ENCODE data around the gene ELL2. TPM values are rescaled to one million over a fixed set of nuclear protein-coding genes. Genes with fewer than 3 reads are reported as not detected.

The ELL2 gene
- polyA plus RNA-seq, 1 of the 3 experiments (the other 2 are of a cell fraction): 18.4 TPM

GRCh38 chr5:95962475-95962773 lies 773 bp upstream of the ELL2 start:
- no peaks in the 10 kb centered on the region for H3K9me2 ChIP-seq
- WGBS (ENCODE audit: low lambda C conversion rate): 76% methylated on average over 8 of the region's 8 CpGs
- no peak for DNase-seq
- H4K20me1 ChIP-seq (ENCODE audit: insufficient read depth): peaks cover 26% of the 10 kb centered on the region
- H3K79me2 ChIP-seq (ENCODE audit: insufficient read depth): peaks cover 42% of the 10 kb centered on the region
- H3K9ac ChIP-seq: no peak overlapping the region
- peak overlapping the region; percentile 68 for H2AFZ ChIP-seq (ENCODE audit: low read depth)
- peak overlapping the region in 1 of 2 experiments; percentile 84; a peak in 1 of 4 replicates for H3K27ac ChIP-seq (ENCODE audit: low read depth in 2 of 2, low read length in 1 of 2)
- H3F3A ChIP-seq (replicated peaks; ENCODE audit: insufficient read depth): peaks cover 10% of the 10 kb centered on the region
- H3K4me2 ChIP-seq: no peak overlapping the region
- ChIA-PET POLR2A (interaction anchor here (0.6 kb wide), 1 partner anchor 15 kb away, joined by 3 read pairs; no protein-coding TSS in a partner anchor), CTCF (interaction anchor here (0.8 to 1.6 kb wide), 4 partner anchors 20 to 374 kb away, joined by 3 to 7 read pairs (median 3); no protein-coding TSS in a partner anchor)
- no peaks in the 10 kb centered on the region for H3K9me3 ChIP-seq
- peaks cover 0 to 19% of the 10 kb centered on the region in 2 experiments; a peak in 2 of 4 replicates for H3K4me1 ChIP-seq (ENCODE audit: control insufficient read depth in 1 of 2, insufficient read depth in 2 of 2, low read depth in 1 of 2, low read length in 1 of 2)
- TF ChIP-seq FOXM1 (IDR thresholded peaks at IDR 0.05; ENCODE audit: low read depth): no peak
- no peak for TF ChIP-seq GABPA (IDR thresholded peaks at IDR 0.05; ENCODE audit: low read depth)
- TF ChIP-seq EP300 (IDR thresholded peaks at IDR 0.05; ENCODE audit: borderline replicate concordance in 1 of 2, low read depth in 1 of 2, low read length in 1 of 2): no peak
- no peak for TF ChIP-seq TCF12 (IDR thresholded peaks at IDR 0.05)
- TF ChIP-seq RCOR1 (IDR thresholded peaks at IDR 0.05; ENCODE audit: low read length): no peak
- H3K4me3 ChIP-seq (ENCODE audit: low read depth in 2 of 2, low read length in 1 of 2): peak overlapping the region in 1 of 2 experiments; percentile 87; a peak in 1 of 4 replicates
- no peaks in the 10 kb centered on the region for H3K27me3 ChIP-seq (ENCODE audit: insufficient read depth)
- no peaks in the 10 kb centered on the region for H3K36me3 ChIP-seq (replicated peaks in 1 of 2; ENCODE audit: control insufficient read depth in 1 of 2, insufficient read depth in 2 of 2, low read length in 1 of 2)

DNA sequence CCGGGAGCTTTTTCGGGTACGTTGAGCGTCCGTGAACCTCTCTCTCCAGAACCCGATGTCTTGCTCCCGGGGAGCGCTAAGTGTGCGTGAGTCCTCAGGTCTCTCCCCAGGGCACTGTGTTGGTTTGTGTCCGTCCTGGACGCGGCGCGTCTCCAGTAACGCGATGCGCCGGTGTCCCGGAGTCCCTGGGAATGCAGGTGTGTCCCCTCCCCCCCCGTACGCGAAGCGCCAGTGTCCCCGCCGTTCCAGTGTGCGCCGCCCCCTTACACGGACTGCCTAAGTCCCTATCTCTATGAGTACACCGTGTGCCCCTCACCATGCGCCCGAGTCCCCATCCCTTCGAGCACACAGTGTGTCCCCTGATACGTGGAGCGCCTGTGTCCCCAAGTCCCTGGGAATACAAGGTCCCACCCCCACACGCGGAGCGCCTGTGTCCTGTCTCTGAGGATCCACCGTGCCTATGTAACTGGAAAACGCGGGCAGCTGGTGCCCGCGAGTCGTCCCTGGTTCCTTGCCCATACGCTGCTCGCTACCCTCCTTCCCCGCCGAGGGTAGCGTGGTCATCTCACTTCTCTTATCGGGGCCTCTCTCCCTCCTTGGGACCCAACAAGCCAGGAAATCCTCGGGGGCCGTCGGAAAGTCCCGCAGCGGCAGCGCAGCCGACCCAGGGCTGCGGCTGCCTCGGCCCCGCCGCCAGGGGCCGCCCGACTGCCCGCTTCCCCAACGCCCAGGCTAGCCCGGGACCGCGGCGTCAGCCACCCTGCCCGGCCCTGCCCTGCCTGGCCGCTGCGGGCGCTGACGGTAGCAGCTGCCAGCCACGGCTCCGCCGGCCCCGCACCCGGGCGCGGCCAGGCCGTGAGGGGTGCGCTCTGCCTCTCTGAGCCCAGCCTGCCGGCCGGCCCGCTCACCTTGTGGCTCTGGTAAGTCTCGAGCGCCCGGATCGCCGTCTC lies 709 bp downstream of the ELL2 start:
- H3K9me3 ChIP-seq: no peaks in the 10 kb centered on the region
- H4K20me1 ChIP-seq (ENCODE audit: insufficient read depth): peaks cover 39% of the 10 kb centered on the region
- POLR2A ChIA-PET: no interaction called here
- no peaks in the 10 kb centered on the region for H3K9me2 ChIP-seq
- H2AFZ ChIP-seq (ENCODE audit: low read depth): 0 out of 2 replicates have a peak overlapping the region, but pooled peaks have one; percentile 8
- peaks cover 21% of the 10 kb centered on the region for H3F3A ChIP-seq (replicated peaks; ENCODE audit: insufficient read depth)
- H3K4me2 ChIP-seq: peak overlapping the region; percentile 82
- peak overlapping the region; percentile 34 to 84; a peak in 3 of 4 replicates for H3K27ac ChIP-seq (ENCODE audit: low read depth in 2 of 2, low read length in 1 of 2)
- H3K4me1 ChIP-seq (ENCODE audit: control insufficient read depth in 1 of 2, insufficient read depth in 2 of 2, low read depth in 1 of 2, low read length in 1 of 2): peaks cover 6 to 19% of the 10 kb centered on the region in 2 experiments; a peak in 3 of 4 replicates
- peak; percentile 89 for DNase-seq
- H3K9ac ChIP-seq: peak overlapping the region; percentile 95
- peak overlapping the region; percentile 85 to 87 for H3K4me3 ChIP-seq (ENCODE audit: low read depth in 2 of 2, low read length in 1 of 2)
- H3K27me3 ChIP-seq (ENCODE audit: insufficient read depth): no peaks in the 10 kb centered on the region
- H3K79me2 ChIP-seq (ENCODE audit: insufficient read depth): peaks cover 57% of the 10 kb centered on the region
- CTCF ChIA-PET: interaction anchor here (0.6 to 1.9 kb wide), 29 partner anchors 8 to 677 kb away, joined by 3 to 8 read pairs (median 3); no protein-coding TSS in a partner anchor
- no peaks in the 10 kb centered on the region for H3K36me3 ChIP-seq (replicated peaks in 1 of 2; ENCODE audit: control insufficient read depth in 1 of 2, insufficient read depth in 2 of 2, low read length in 1 of 2)
- 0% methylated on average over 13 of the region's 90 CpGs for WGBS (ENCODE audit: low lambda C conversion rate)
- TF ChIP-seq ELF1 (IDR thresholded peaks at IDR 0.05): no peak
- no peak for TF ChIP-seq RFX5 (IDR thresholded peaks at IDR 0.05; ENCODE audit: low read length)
- no peak for TF ChIP-seq USF2 (IDR thresholded peaks at IDR 0.05; ENCODE audit: borderline replicate concordance, low read depth, low read length)
- no peak for TF ChIP-seq FOXJ3 (CRISPR knock-in tag; IDR thresholded peaks at IDR 0.05)
- TF ChIP-seq MEF2A (IDR thresholded peaks at IDR 0.05; ENCODE audit: borderline replicate concordance, low read depth): no peak
- TF ChIP-seq, protein P1, sequence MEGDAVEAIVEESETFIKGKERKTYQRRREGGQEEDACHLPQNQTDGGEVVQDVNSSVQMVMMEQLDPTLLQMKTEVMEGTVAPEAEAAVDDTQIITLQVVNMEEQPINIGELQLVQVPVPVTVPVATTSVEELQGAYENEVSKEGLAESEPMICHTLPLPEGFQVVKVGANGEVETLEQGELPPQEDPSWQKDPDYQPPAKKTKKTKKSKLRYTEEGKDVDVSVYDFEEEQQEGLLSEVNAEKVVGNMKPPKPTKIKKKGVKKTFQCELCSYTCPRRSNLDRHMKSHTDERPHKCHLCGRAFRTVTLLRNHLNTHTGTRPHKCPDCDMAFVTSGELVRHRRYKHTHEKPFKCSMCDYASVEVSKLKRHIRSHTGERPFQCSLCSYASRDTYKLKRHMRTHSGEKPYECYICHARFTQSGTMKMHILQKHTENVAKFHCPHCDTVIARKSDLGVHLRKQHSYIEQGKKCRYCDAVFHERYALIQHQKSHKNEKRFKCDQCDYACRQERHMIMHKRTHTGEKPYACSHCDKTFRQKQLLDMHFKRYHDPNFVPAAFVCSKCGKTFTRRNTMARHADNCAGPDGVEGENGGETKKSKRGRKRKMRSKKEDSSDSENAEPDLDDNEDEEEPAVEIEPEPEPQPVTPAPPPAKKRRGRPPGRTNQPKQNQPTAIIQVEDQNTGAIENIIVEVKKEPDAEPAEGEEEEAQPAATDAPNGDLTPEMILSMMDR (IDR thresholded peaks at IDR 0.05): peak; percentile 74
- TF ChIP-seq, protein P2, sequence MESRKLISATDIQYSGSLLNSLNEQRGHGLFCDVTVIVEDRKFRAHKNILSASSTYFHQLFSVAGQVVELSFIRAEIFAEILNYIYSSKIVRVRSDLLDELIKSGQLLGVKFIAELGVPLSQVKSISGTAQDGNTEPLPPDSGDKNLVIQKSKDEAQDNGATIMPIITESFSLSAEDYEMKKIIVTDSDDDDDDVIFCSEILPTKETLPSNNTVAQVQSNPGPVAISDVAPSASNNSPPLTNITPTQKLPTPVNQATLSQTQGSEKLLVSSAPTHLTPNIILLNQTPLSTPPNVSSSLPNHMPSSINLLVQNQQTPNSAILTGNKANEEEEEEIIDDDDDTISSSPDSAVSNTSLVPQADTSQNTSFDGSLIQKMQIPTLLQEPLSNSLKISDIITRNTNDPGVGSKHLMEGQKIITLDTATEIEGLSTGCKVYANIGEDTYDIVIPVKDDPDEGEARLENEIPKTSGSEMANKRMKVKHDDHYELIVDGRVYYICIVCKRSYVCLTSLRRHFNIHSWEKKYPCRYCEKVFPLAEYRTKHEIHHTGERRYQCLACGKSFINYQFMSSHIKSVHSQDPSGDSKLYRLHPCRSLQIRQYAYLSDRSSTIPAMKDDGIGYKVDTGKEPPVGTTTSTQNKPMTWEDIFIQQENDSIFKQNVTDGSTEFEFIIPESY (IDR thresholded peaks at IDR 0.05; ENCODE audit: borderline replicate concordance, low read depth): no peak
- no peak for TF ChIP-seq FOXM1 (IDR thresholded peaks at IDR 0.05; ENCODE audit: low read depth)
- no peak; the same call in 1 of the 2 replicates for TF ChIP-seq SIN3A (IDR thresholded peaks at IDR 0.05; ENCODE audit: borderline replicate concordance, low read depth, low read length)
- TF ChIP-seq, protein P3, sequence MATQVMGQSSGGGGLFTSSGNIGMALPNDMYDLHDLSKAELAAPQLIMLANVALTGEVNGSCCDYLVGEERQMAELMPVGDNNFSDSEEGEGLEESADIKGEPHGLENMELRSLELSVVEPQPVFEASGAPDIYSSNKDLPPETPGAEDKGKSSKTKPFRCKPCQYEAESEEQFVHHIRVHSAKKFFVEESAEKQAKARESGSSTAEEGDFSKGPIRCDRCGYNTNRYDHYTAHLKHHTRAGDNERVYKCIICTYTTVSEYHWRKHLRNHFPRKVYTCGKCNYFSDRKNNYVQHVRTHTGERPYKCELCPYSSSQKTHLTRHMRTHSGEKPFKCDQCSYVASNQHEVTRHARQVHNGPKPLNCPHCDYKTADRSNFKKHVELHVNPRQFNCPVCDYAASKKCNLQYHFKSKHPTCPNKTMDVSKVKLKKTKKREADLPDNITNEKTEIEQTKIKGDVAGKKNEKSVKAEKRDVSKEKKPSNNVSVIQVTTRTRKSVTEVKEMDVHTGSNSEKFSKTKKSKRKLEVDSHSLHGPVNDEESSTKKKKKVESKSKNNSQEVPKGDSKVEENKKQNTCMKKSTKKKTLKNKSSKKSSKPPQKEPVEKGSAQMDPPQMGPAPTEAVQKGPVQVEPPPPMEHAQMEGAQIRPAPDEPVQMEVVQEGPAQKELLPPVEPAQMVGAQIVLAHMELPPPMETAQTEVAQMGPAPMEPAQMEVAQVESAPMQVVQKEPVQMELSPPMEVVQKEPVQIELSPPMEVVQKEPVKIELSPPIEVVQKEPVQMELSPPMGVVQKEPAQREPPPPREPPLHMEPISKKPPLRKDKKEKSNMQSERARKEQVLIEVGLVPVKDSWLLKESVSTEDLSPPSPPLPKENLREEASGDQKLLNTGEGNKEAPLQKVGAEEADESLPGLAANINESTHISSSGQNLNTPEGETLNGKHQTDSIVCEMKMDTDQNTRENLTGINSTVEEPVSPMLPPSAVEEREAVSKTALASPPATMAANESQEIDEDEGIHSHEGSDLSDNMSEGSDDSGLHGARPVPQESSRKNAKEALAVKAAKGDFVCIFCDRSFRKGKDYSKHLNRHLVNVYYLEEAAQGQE (IDR thresholded peaks at IDR 0.05; ENCODE audit: low read depth, low read length): no peak; the same call in 1 of the 2 replicates
- no peak for TF ChIP-seq RXRA (IDR thresholded peaks at IDR 0.05; ENCODE audit: borderline replicate concordance, low read depth)
- peak; percentile 51; the same call in 1 of the 2 replicates for TF ChIP-seq MXI1 (IDR thresholded peaks at IDR 0.05; ENCODE audit: low read depth, low read length)
- no peak for TF ChIP-seq POLR2AphosphoS5 (IDR thresholded peaks at IDR 0.05; ENCODE audit: low read depth, low read length)
- TF ChIP-seq GABPA (IDR thresholded peaks at IDR 0.05; ENCODE audit: low read depth): no peak

All from SK-N-SH (cell line).